HG03575 (cell line): ENCODE data around the gene XPC.
"Not testable (repeated sequence)": the region's sequence is repeated elsewhere in the genome, so short reads cannot be mapped to it uniquely, and the experiment has no call there.

ENCODE experiments used
- ATAC-seq: cut with Tn5 transposase; IDR thresholded peaks from one replicate; pipeline ENCODE4 v1.9.1; 2021; ENCODE audit not compliant: unreplicated experiment, insufficient number of reproducible peaks, low FRiP score; ENCODE audit errors: extremely low read depth

XPC gene

GRCh38 chr3:14126017-14126886 lies 52.1 kb downstream of the XPC start:
- ATAC-seq: no peak

GRCh38 chr3:14125193-14126016 lies 53.0 kb downstream of the XPC start:
- peak; percentile 2 for ATAC-seq

DNA sequence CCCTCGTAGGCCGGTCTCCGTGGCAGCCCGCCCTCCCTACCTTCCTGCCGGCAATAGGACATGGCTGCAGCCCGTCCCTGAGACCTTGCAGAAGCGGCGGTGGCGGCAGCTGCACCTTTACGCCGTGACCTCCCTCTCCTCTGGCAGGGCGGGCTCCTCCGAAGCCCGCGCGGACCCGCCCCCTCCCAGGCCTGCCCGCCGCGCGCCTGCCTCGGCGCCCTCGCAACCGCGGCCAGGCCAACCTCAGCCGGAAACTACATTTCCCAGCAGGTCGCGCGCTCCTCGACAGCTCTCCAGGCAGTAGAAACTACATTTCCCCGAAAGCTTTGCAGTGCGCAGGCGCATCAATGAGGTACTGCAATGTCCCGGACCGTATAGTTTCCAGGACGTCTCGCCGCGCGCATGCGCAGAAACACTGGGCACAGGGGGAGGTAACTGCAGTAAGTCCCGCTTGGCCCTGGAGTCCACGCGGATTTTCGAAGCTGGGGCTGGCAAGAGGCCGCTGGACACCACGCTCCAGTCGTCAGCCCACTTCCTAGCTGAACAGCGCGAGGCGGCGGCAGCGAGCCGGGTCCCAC lies 53.7 kb downstream of the XPC start, which contains the start of the genes CHCHD4 and TMEM43:
Gene CHCHD4, minus strand, starts transcription at position 256 of the 578 bp plus-strand sequence. Its CDS starts 194 bp downstream, at position 62.
Gene TMEM43, plus strand, starts transcription at position 438 of the 578 bp plus-strand sequence. CDS start 142 bp downstream, outside the sequence.
- peak; percentile 82 for ATAC-seq

DNA sequence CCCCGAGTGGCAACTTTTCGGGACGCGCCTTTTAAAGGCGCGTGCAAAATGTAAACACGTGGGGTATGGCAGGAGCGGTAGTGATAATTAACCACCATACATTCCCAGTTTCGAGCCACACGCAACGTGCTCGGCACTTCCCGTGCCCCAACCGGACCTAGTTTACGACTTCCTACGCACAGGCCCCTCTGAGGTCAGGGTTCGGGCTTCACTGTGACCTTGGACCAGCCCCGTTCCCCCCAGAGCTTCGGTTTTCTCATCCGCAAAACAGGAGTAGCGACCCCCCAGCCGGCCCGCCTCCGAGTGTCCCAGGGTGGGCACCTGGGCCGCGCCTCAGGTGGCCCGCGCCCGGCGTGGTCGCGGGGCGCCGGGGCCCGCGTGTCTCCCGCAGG lies 54.2 kb downstream of the XPC start:
- ATAC-seq: peak; percentile 23

- no peak for ATAC-seq
Observed at GRCh38 chr3:14123308-14124222, 54.8 kb downstream of the XPC start.

DNA sequence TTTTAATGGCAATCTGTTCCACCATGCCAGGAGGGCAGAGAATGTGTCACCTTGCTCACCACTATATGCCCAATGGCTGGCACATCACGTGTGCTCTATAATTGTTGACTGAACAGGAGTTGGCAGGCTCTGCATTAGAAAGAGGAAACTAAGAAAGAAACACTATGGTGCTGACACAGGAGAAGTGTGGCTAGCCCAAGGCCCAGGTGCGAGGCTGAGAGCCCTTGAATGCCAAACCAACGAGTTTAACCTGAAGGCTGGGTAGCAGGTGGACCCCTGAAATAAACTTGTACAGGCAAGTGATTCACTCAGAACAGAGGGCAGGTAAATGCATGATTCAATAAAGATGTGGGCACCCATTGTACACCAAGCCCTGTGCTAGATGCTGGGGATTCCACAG lies 56.1 kb downstream of the XPC start:
- ATAC-seq: no peak

- ATAC-seq: no peak
Observed at GRCh38 chr3:14121859-14122258, 56.5 kb downstream of the XPC start.

GRCh38 chr3:14120921-14121448 lies 57.4 kb downstream of the XPC start:
- ATAC-seq: not testable (repeated sequence)

DNA sequence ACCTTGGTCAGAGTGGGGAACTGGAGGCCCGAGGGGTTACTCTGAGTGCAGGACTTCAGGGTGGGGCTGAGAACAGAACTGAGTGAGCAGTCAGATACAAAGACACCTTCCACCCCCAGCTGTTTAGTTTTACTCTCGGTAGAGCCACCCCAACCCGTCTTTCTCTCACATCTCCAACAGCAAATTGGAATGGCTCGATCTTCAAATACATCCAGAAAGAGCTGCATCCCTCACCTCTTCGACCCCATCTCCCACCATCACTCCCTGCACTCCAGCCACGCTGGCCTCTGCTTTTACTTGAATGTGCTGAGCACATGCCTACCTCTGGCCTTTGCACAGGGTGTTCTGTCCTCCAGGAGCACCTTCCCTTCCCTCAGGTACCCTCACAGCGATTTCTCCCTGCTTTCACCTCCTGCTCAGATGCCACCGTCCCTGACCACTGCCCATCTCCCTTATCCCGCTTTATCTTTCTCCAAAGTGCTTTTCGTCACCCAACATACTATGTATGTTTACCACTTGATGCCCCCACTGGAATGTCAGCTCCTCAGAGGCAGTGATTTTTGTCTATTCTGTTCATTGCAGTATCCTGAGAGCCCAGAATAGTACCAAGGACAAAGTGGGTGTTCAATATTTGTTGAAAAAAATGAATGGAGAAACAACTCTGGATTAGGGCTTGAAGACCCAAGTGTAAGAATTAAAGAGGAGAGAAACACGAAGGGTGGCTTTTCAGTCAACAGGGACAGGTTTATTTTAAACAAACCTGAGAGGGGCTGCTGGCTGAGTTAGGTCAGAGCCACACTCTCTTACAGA lies 58.1 kb downstream of the XPC start:
- ATAC-seq: no peak

DNA sequence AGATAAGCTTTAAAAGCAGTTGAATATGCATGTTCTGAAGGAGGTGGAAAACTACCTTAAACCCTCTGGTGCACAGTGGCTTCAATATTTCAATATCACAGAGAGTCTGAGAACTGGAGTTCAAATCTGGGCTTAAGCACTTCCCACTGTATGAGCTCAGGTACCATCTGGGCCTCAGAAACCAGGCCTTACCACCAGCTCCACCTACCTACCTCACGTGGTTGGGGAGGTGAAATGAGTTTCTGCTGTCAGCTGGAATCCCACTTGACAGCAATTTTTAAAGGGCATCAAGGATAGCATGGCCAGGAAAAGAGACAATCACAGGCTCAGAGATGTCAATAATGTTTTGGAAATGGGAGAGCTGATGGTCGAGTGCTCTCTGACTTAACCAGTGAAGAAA lies 58.8 kb downstream of the XPC start:
- ATAC-seq: no peak

GRCh38 chr3:14118400-14119381 lies 59.7 kb downstream of the XPC start:
- ATAC-seq: no peak

DNA sequence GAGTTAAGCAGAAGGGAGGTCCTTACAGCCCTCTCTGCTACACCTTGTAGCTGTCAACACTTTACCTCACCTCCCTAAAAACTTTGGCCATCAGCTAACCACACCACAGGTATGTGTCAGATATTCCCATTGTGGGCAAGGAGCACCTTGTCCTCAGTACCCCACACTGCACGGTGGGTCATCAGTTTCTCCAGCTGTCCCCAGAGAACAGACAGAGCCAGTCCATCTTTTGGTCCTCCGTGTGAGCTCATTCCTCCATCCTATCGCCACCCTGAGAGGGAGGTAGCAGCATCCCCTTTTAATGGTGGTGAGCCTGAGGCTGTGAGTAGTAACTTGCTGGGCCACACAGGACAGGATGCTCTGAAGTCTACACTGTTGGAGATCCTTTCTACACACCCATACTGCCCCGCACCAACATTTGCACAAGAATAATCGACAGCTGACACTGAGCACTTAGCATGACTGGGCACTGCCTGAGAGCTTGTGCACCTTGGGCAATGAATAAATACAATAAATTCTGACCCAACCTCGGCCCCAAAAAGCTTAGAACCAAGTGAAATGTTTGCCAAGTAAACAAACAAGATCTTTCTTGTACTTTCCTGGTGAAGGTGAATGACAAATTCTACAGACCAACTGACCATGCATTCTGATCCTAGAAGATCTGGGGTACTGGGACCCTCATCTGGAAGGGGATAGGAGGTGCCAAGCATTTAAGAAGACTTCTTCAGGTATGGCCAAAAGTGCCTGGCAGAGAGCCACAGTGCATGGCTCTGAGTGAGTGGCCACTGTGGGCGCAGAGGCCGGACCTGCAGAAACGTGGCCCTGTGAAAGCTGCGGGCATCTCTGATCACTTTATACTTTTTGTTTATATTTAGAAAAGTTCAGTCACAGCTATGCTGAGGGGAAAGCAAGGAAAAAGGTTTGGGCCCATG lies 60.7 kb downstream of the XPC start:
- ATAC-seq: no peak

DNA sequence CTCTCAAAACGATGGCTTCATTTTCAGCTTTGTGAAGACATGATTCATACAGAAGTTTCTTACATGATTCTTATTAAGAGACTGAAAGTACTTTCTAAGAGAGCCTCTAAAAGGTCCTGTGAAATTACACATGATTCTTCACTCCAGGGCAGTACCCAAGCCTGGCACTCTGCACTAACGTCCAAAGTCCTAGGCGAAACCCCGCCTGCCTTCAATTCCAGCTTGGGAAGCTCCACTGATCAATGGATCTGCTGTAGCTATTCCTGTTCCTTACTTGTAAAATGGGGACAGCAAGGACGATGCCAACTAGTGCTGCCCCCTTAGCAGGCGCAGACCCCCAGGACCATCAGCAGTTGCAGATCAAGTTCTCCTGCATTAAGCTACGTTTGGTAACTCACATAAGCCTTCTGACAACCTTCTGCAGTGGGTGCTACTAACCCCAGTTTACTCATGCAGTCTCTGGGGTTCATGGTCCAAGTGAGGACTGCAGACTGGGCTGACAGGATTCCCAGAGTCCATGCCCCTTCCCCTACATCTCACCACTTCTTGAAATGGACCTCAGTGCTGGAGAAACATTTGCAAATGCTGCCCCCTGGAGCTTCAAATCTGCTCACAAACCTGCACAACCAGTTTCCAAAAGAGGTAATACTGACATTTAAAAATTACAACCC lies 64.3 kb downstream of the XPC start:
- ATAC-seq: no peak

DNA sequence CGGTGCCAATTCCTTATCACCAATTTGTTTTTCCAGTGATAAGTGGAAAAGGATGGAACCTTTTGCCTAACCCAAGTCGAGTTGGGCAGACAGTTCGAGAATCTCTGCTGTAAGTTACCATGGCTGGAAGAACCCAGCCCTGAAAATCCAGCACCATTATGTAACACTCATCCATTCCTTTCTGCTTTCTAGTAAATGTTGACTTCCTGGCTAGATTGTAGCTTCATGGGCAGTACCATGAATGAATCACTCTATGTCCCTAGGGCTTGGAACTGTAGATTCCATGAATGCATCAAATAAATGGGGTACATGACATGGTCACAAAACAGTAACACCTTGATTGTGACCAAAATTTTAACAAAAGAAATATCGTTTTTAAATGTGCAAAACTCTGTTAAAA lies 67.7 kb downstream of the XPC start:
- ATAC-seq: no peak

GRCh38 chr3:14109821-14110220 lies 68.6 kb downstream of the XPC start:
- ATAC-seq: not testable (repeated sequence)
